Activated CD4-positive, alpha-beta T cell treated with anti-CD3 and anti-CD28 coated beads for 1 hour (primary cell): ENCODE data around the gene LBR.
"Not testable (repeated sequence)": the region's sequence is repeated elsewhere in the genome, so short reads cannot be mapped to it uniquely, and the experiment has no call there.

ENCODE experiments used
- DNase-seq: peaks from one replicate; pipeline ENCODE4 v3.0.0-alpha.2; 2020

The LBR gene

GRCh38 chr1:225418059-225418458 lies 9.8 kb downstream of the LBR start:
- no peak for DNase-seq

- no peak for DNase-seq
These were observed 11.7 kb downstream of the LBR start for GRCh38 chr1:225415967-225416745.

GRCh38 chr1:225415307-225415706 lies 12.5 kb downstream of the LBR start:
- no peak for DNase-seq

GRCh38 chr1:225413708-225414375 lies 14.0 kb downstream of the LBR start:
- DNase-seq = no peak

GRCh38 chr1:225412803-225413351 lies 15.0 kb downstream of the LBR start:
- no peak for DNase-seq

GRCh38 chr1:225412321-225412720 lies 15.5 kb downstream of the LBR start:
- no peak for DNase-seq

- DNase-seq = no peak
These were observed 17.8 kb downstream of the LBR start for GRCh38 chr1:225410036-225410435.

- DNase-seq = no peak
These were observed 18.8 kb downstream of the LBR start for GRCh38 chr1:225409051-225409450.

GRCh38 chr1:225408249-225408648 lies 19.6 kb downstream of the LBR start:
- no peak for DNase-seq

- no peak for DNase-seq
These were observed 20.1 kb downstream of the LBR start for GRCh38 chr1:225407755-225408154.

GRCh38 chr1:225406976-225407725 lies 20.7 kb downstream of the LBR start:
- no peak for DNase-seq

- no peak for DNase-seq
These were observed 26.9 kb downstream of the LBR start for GRCh38 chr1:225400968-225401367.

- DNase-seq = no peak
These were observed 31.5 kb downstream of the LBR start for GRCh38 chr1:225396357-225396756.

GRCh38 chr1:225389843-225390242 lies 38.0 kb downstream of the LBR start:
- no peak for DNase-seq

GRCh38 chr1:225388372-225388771 lies 39.5 kb downstream of the LBR start:
- no peak for DNase-seq

GRCh38 chr1:225386860-225387259 lies 41.0 kb downstream of the LBR start:
- not testable (repeated sequence) for DNase-seq

GRCh38 chr1:225380691-225381090 lies 47.1 kb downstream of the LBR start:
- DNase-seq = no peak

- DNase-seq = no peak
These were observed 49.0 kb downstream of the LBR start for GRCh38 chr1:225378880-225379279.

- DNase-seq = no peak
These were observed 52.8 kb downstream of the LBR start for GRCh38 chr1:225374996-225375395.

- DNase-seq = no peak
These were observed 54.7 kb downstream of the LBR start for GRCh38 chr1:225373155-225373554.

GRCh38 chr1:225371366-225372010 lies 56.4 kb downstream of the LBR start:
- DNase-seq = no peak

GRCh38 chr1:225368036-225368552 lies 59.7 kb downstream of the LBR start:
- DNase-seq = no peak

- DNase-seq = no peak
These were observed 61.3 kb downstream of the LBR start for GRCh38 chr1:225366552-225366951.
